A673 (cell line): ENCODE data around the gene IER3.

Experiments
- EZH2 ChIP-seq: fragments of 200-600 bp; sonication (generic); IDR thresholded peaks from 2 replicates; pipeline ENCODE4 v1.6.1; 2017; ENCODE audit warnings: borderline replicate concordance, low read depth, mild to moderate bottlenecking, mixed read lengths, antibody characterized with exemption, low read length; ENCODE audit not compliant: poor library complexity, severe bottlenecking
- TF ChIP-seq, protein P1 (sequence below): fragments of 300-800, 200-600 bp; sonication (generic); conservative IDR thresholded peaks from 2 replicates; pipeline ENCODE4 v1.5.1; 2017; ENCODE audit warnings: low read depth, mild to moderate bottlenecking, antibody characterized with exemption, low read length, moderate library complexity, mixed read lengths

DNA sequence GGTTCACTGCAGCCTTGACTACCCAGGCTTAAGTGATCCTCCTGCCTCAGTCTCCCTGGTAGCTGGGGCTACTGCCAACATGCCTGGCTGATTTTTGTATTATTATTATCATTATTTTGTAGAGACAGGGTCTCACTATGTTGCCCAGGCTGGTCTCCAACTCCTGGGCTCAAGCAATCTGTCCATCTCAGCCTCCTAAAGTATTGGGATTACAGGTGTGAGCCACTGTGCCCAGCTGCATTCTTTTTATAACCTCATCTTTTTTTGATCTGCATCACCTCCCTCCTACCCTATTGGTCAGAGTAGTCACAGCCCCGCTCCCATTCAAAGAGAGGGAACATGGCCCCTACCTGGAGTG is 23.6 kb upstream of the IER3 start:
- TF ChIP-seq, protein P1, sequence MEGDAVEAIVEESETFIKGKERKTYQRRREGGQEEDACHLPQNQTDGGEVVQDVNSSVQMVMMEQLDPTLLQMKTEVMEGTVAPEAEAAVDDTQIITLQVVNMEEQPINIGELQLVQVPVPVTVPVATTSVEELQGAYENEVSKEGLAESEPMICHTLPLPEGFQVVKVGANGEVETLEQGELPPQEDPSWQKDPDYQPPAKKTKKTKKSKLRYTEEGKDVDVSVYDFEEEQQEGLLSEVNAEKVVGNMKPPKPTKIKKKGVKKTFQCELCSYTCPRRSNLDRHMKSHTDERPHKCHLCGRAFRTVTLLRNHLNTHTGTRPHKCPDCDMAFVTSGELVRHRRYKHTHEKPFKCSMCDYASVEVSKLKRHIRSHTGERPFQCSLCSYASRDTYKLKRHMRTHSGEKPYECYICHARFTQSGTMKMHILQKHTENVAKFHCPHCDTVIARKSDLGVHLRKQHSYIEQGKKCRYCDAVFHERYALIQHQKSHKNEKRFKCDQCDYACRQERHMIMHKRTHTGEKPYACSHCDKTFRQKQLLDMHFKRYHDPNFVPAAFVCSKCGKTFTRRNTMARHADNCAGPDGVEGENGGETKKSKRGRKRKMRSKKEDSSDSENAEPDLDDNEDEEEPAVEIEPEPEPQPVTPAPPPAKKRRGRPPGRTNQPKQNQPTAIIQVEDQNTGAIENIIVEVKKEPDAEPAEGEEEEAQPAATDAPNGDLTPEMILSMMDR, result no peak
- no peak for TF ChIP-seq EZH2
